SK-N-MC (cell line): ENCODE results near the gene LIN52.

Source experiments
- EZH2 ChIP-seq: fragments of 200-600 bp; sonication (generic); IDR thresholded peaks from one replicate; pipeline ENCODE4 v1.6.1; 2017; ENCODE audit warnings: antibody characterized with exemption
- FOXP2 ChIP-seq: optimal IDR thresholded peaks from 2 replicates; pipeline ENCODE3; 2011; ENCODE audit warnings: mild to moderate bottlenecking, moderate library complexity; ENCODE audit not compliant: insufficient read depth; ENCODE audit errors: extremely low read length, control extremely low read depth
- POLR2AphosphoS5 ChIP-seq: IDR thresholded peaks from 2 replicates; pipeline ENCODE4 v1.6.1; 2012; ENCODE audit warnings: mild to moderate bottlenecking, low read depth, low read length, borderline replicate concordance

- TF ChIP-seq POLR2AphosphoS5, result no peak
- TF ChIP-seq EZH2, result no peak
- no peak for TF ChIP-seq FOXP2
These were observed 60.0 kb downstream of the LIN52 start for GRCh38 chr14:74144789-74145188.
